A673 (cell line): Measurements from ENCODE around the gene SGCD. TPM values are rescaled to one million over a fixed set of nuclear protein-coding genes. Genes with fewer than 3 reads are reported as not detected.

ENCODE experiments used
- BruUV-seq: library from RNA; stranded (reverse); fragments of 400-500 nt; replicated peaks from 2 replicates; lab custom pipeline; 2021; lab: Mats Ljungman, UMichigan
- CTCF ChIA-PET: fragments of 300-600 bp; sonication (Branson Sonifier 250); formaldehyde crosslinking; loops from one replicate; lab custom pipeline; 2022; ENCODE audit warnings: antibody characterized with exemption; lab: Charles Lee
- POLR2A ChIA-PET: fragments of 300-600 bp; sonication (Branson Sonifier 250); formaldehyde crosslinking; loops from one replicate; lab custom pipeline; 2022; ENCODE audit warnings: antibody characterized with exemption; ENCODE audit not compliant: low non-redundant PET; lab: Charles Lee
- DNase-seq: peaks from one replicate; pipeline ENCODE4 v3.0.0-alpha.2; 2015; ENCODE audit warnings: low spot score
- H3K27ac ChIP-seq: fragments of 200-600 bp; sonication (generic); 2 replicates; pipeline ENCODE4 v1.5.1; 2016; ENCODE audit warnings: mixed run types, low read depth, mild to moderate bottlenecking, mixed read lengths, antibody characterized with exemption, low read length; ENCODE audit not compliant: poor library complexity, severe bottlenecking
- H3K27me3 ChIP-seq: fragments of 200-600 bp; sonication (generic); replicated peaks from 2 replicates; pipeline ENCODE4 v1.6.1; 2017; ENCODE audit warnings: mixed run types, low read depth, mild to moderate bottlenecking, mixed read lengths, antibody characterized with exemption, low read length; ENCODE audit not compliant: insufficient read depth, poor library complexity
- H3K36me3 ChIP-seq: fragments of 200-600 bp; sonication (generic); 2 replicates; pipeline ENCODE4 v1.6.1; 2016; ENCODE audit warnings: mixed run types, mild to moderate bottlenecking, mixed read lengths, antibody characterized with exemption, low read length; ENCODE audit not compliant: insufficient read depth, poor library complexity, severe bottlenecking
- H3K4me1 ChIP-seq: fragments of 200-600 bp; sonication (generic); 2 replicates; pipeline ENCODE4 v1.6.1; 2017; ENCODE audit warnings: mixed run types, mild to moderate bottlenecking, mixed read lengths, antibody characterized with exemption, low read length; ENCODE audit not compliant: insufficient read depth, poor library complexity, severe bottlenecking
- H3K4me3 ChIP-seq: fragments of 200-600 bp; sonication (generic); 2 replicates; pipeline ENCODE4 v1.5.1; 2016; ENCODE audit warnings: low read depth, mixed run types, mild to moderate bottlenecking, mixed read lengths, low read length; ENCODE audit not compliant: poor library complexity, severe bottlenecking
- H3K9me3 ChIP-seq: fragments of 200-600 bp; sonication (generic); 2 replicates; pipeline ENCODE4 v1.6.1; 2016; ENCODE audit warnings: mixed run types, low read depth, mild to moderate bottlenecking, mixed read lengths, antibody characterized with exemption, low read length; ENCODE audit not compliant: poor library complexity, severe bottlenecking
- CTCF ChIP-seq: fragments of 300-800, 200-600 bp; sonication (generic); conservative IDR thresholded peaks from 2 replicates; pipeline ENCODE4 v1.5.1; 2017; ENCODE audit warnings: low read depth, mild to moderate bottlenecking, antibody characterized with exemption, low read length, moderate library complexity, mixed read lengths
- EZH2 ChIP-seq: fragments of 200-600 bp; sonication (generic); IDR thresholded peaks from 2 replicates; pipeline ENCODE4 v1.6.1; 2017; ENCODE audit warnings: borderline replicate concordance, low read depth, mild to moderate bottlenecking, mixed read lengths, antibody characterized with exemption, low read length; ENCODE audit not compliant: poor library complexity, severe bottlenecking
- intact Hi-C: fragments of 100-400 bp; cut with micrococcal nuclease; formaldehyde crosslinking; loops from one replicate; pipeline ENCODE4 v1.10.0; 2022; ENCODE audit not compliant: unreplicated experiment
- total RNA-seq: library from RNA; stranded (reverse); gene quantifications from 2 replicates; pipeline ENCODE4 v1.2.3, GENCODE V29; 2021

SGCD gene
- total RNA-seq, 1 experiment from 2014 or later: 0.17 TPM

- DNase-seq: no peak
- intact Hi-C loops: no loop called here
- ChIA-PET CTCF (no interaction called here), POLR2A (no interaction called here)
- H3K9me3 ChIP-seq: no peaks in the 10 kb centered on the region
- TF ChIP-seq EZH2 (no peak), CTCF (no peak)
- H3K27me3 ChIP-seq: no peaks in the 10 kb centered on the region
- no TSS peak for BruUV-seq
- no peak overlapping the region for H3K4me3 ChIP-seq
- no peaks in the 10 kb centered on the region for H3K36me3 ChIP-seq
- no peaks in the 10 kb centered on the region for H3K4me1 ChIP-seq
- H3K27ac ChIP-seq: no peak overlapping the region
These were observed 366.1 kb downstream of the SGCD start for GRCh38 chr5:156693113-156693512.

GRCh38 chr5:156694598-156694997 is 367.6 kb downstream of the SGCD start:
- POLR2A ChIA-PET: no interaction called here
- DNase-seq: no peak

GRCh38 chr5:156695774-156696173 is 368.8 kb downstream of the SGCD start:
- CTCF ChIA-PET: no interaction called here
- H3K27ac ChIP-seq: no peak overlapping the region
- intact Hi-C loops: no loop called here
- no peak for DNase-seq
- no peaks in the 10 kb centered on the region for H3K4me1 ChIP-seq
- no peaks in the 10 kb centered on the region for H3K27me3 ChIP-seq
- BruUV-seq: no TSS peak
- H3K36me3 ChIP-seq: no peaks in the 10 kb centered on the region
- no peak for TF ChIP-seq EZH2
- no peak for TF ChIP-seq CTCF
- POLR2A ChIA-PET: no interaction called here
- H3K9me3 ChIP-seq: no peaks in the 10 kb centered on the region
- no peak overlapping the region for H3K4me3 ChIP-seq

More at GRCh38 chr5:156694598-156694997, 367.6 kb downstream of the SGCD start:
- Histone ChIP-seq H3K4me1 (no peaks in the 10 kb centered on the region), H3K27ac (no peak overlapping the region), H3K4me3 (no peak overlapping the region), H3K9me3 (no peaks in the 10 kb centered on the region), H3K36me3 (no peaks in the 10 kb centered on the region), H3K27me3 (no peaks in the 10 kb centered on the region)
- no TSS peak for BruUV-seq
- intact Hi-C loops: no loop called here
- TF ChIP-seq EZH2 (no peak), CTCF (no peak)
- CTCF ChIA-PET: no interaction called here
